NCI-H146 treated with DMSO at 0.1 percent for 48 hours (cell line): Measurements from ENCODE around the gene GFER.
A peak's percentile ranks its signal among the peaks of the same experiment; 100 is the strongest.
"Not testable (repeated sequence)": the region's sequence is repeated elsewhere in the genome, so short reads cannot be mapped to it uniquely, and the experiment has no call there.

Source experiments
- DNase-seq: peaks from one replicate; lab custom pipeline; 2025; ENCODE audit not compliant: unreplicated experiment; lab: John Stamatoyannopoulos, UW

Gene GFER

DNA sequence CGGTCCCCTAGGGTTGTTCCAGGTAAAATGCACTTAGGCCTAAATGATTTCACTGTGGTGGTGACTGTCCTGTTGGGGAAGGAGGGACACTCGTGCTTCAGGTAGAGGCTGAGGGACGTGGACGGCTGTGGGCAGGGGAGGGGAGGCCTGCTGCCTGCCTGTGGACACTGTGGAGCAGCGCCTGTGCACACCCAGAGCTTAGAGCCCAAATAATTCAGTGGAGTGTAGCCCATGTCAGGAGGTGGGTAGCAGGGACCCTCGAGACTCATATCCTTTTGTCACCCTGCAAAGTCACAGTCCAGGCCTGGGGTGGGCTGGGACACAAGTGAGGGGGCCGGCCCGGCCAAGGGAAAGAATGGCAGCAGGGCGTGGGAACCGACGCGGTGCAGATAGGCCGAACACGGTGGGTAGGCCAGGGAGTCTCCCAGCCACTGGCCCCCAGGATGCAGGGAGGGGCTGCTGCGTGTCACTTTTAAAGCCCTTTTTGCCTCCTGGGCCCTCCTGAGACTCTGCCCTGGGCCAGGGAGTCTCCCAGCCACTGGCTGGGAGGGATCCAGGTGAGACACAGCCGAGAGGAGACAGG is 42.0 kb downstream of the GFER start:
- DNase-seq, result no peak

DNA sequence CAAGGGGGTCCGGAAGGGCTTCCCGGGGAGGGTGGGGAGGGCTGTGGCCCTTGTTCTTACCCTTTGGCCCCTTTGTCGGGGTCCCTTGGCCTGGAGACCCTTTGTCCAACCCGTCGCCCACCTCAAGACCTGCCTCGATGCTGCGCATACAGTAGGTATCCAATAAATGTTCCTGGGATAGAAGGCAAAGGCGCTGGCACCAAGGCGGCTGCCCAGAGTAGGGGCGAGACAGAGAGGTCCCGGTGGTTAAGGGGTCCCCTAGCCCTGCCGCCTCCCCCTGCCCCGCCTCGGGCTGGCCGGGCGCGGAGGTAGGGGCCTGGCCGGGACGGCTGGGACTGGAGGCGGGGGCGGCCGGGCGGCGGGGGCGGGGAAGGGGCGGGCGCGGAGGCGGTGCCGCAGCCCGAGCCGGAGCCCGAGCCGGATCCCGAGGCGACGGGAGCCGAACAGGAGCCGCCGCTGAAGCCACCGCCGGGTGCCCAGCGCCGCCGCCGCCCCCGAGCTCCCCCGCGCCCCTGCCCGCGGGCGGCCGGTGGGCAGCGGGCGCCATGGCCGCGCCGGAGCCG is 42.5 kb downstream of the GFER start, which contains the start of gene NHERF2:
TSS of gene NHERF2 (plus strand) at position 442 of the 563 bp plus-strand sequence. CDS start at position 546, 104 bp downstream.
- DNase-seq, result no peak

DNA sequence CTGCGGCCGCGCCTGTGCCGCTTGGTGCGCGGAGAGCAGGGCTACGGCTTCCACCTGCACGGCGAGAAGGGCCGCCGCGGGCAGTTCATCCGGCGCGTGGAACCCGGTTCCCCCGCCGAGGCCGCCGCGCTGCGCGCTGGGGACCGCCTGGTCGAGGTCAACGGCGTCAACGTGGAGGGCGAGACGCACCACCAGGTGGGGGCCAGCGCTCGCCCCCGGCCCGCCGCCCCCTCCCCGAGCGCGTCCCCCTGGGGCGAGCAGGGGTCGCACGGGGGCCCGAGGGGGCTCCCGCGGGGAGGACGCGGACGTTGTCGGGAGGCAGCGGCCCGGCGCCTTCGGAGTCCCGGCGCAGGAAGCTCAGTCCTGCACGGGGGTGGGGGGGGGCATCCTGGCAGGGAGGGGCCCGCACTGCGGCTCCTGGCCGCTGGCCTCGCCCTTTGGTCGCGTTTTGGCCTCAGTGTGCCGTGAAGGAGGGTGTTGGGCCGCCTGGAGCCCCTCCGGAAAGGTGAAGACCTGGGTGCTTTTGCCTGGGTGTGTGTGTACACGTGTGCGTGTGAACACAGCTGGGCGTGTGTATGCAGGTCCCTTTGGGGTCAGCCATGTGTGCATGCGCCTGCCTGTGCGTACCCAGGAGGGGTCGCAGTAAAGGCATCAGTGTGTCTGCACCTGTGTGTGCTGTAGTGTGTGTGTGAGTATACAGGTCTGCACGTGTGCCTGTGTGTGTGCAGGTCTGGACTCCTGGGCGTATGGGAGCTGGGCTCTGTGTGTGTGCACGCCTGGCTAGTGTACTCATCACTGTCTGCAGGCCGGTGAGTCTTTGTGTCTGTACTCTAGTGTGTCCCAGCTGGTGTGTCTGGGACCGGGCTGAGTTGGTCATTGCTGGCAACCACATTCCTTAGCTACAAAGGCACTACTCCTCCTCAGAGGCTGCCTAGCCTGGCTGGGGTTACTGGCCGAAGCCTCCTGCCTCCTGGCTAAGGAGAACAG is 43.3 kb downstream of the GFER start:
- no peak for DNase-seq

DNA sequence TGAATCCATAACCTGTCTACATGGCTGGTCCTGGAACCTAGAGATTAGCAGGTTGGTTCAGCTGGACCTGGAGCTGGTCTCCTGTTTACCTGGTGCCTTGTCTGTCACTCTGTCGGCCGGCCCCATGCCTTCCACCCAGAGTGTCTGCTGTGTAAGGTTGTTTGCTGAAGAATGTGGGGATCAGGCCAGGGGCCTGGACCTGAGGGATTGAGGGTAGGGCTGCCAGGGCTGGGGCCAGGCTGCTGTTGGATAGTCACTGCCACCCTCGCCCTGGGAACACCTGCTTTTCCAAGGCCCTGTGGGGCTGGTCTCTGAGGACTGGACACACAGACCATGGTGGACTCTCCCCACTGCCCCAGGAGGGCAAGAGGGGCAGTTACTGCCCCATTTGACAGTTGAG is 44.2 kb downstream of the GFER start:
- no peak for DNase-seq

DNA sequence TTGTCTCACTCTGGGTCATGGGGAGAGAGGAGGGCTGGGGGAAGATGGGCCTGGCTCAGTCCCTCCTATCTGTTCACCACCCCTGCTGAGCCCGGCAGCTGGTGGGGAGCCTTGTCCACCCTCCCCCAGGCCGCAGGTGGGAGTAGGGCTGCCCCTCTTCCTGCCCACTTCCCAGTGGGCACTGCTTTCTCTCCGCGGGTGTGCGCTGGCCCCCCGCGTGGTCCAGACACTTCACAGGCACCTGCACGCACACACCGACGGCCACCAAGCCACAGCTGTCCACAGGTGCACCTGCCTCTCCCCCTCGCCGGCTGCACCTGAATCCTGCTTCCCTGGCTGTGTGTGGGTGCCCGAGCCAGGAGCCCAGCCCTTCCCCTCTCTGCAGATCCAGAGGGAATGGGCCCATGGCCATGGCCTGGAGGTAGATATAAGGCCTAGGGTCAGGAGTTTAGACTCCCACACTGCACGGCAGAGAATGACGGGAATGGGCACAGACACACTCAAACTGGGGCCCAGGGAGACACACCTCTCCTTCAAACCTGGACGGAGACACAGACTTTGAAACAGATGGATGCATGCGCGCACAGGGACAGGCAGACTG is 44.7 kb downstream of the GFER start:
- peak; percentile 85 for DNase-seq

DNA sequence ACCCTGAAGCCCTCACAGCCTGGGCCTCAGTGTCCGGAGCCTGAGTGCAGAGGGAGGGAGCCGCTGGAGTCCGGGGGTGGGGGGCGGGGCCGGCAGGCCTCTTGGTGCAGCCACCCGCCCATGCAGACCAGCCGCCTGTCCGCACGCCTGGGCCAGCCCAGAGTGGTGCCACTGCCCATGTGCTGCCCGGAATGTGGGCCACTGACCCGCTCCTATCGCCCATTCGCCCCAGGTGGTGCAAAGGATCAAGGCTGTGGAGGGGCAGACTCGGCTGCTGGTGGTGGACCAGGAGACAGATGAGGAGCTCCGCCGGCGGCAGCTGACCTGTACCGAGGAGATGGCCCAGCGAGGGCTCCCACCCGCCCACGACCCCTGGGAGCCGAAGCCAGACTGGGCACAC is 45.4 kb downstream of the GFER start:
- no peak for DNase-seq

DNA sequence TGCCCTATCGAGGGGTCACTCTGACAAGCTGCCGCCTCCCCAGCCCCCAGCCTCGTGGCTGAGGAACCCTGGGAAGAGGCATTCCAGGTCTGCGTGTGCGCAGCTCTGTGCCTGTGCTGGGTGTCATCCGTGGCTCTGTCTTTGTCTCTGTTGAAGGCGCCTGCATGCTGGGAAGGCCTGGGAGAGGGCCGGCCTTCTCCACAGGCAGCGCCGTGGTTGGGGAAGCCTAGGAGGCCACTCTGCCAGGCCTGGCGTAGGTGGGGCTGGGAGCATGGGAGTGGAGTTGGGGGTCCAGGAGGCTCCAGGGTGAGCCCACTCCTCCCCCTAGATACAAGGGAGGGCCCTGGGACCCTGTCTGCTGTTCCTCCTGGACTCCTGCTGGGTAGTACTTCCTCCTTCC is 46.0 kb downstream of the GFER start:
- DNase-seq, result no peak

DNA sequence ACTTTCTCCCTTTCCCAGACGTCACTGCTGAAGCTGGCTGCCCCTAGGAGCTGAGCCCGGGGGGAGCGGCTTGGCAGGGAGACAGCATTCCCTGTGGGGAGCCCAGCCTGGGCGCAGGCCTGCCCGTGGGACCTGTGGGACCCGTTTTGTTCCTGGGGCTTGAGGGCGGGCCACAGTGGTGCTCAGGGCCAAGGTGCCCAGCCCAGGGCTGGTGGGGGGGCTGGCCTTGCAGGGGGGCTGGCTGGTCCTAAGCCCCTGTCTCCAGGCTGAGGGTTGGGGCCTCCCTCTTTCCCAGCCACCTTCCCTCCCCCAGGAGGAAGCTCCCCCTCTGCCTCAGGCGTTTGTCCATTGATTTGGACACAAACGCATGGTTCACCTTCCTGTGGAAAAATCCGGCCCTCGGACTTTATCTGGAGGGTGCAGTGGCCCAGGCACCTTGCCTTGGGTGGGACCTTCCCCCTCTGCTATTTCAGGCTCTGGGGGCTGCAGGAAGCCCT is 47.1 kb downstream of the GFER start:
- no peak for DNase-seq

DNA sequence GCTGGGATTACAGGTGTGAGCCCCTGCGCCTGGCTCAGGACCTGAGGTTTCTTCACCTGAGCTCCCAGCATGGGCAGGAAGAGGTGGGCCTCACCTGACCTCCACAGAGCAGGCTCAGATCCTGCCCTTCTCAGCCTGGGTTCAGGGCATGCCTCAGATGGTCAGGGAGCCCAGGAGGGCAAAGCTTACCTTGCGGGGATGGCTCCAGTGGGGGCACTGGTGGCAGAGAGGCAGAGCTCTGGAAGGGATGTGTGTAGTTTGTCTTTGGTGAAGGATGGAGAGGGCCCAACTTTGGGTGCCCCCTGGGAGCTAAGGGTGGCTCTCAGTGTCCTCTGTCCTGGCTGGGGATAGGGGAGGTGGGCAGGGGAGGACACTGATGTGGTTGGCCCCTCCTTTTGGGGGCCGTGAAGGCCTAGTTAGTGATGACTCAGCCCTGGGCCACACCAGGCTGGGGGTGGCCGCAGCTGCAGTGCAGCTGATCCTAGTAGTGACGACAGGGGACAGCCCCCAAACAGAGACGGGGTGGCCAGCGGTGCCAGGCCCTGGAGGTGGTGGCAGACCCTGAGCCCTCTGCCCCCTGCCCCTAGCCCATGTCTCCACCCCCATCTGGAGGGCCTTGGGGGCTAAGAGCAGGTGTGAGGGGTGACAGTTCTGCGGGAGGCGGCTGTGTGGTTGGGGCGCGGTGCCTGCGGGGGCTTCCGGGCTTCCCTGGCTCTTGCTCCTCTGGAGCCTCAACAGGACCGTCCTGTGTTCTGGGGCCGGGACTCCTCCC is 48.5 kb downstream of the GFER start:
- no peak for DNase-seq

DNA sequence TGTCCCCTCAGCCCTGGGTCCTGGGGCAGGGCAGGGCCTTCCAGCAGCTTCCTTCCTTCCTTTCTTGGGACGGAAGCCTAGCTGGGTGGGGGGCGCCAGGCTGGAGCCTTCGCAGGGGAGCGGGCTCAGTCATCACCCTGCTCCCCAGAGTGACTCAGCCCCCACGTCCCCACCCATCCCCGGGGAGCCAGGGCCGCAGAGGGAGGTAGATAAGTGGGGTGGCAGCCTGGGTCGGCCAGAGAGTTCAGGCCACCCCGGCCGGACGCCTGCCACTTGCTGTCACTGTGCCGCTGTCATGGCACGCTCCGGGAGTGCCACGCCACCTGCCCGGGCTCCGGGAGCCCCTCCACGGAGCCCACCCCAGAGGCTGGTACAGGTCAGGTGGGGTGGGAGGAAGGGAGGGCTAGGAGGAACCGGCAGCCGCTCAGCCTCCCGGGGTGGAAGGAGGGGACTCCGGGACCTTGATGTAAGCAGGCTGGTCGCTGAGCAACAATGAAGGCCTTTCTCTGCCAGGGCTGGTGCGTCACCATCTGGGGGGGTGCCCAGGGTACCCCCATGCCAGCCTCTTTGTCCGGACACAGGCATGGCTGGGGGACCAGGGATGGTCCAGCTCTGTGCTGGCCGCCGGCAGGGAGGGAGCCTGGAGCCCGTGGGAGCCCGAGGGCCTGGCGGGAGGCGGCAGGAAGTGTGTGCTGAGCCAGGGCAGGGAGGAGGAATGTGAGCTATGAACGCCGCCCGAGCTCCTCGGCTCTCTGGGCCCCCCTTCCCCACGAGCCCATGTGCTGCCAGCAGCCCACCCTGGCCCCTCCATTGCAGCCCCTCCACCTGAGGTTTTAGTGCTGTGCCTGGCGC is 49.3 kb downstream of the GFER start:
- DNase-seq, result no peak

DNA sequence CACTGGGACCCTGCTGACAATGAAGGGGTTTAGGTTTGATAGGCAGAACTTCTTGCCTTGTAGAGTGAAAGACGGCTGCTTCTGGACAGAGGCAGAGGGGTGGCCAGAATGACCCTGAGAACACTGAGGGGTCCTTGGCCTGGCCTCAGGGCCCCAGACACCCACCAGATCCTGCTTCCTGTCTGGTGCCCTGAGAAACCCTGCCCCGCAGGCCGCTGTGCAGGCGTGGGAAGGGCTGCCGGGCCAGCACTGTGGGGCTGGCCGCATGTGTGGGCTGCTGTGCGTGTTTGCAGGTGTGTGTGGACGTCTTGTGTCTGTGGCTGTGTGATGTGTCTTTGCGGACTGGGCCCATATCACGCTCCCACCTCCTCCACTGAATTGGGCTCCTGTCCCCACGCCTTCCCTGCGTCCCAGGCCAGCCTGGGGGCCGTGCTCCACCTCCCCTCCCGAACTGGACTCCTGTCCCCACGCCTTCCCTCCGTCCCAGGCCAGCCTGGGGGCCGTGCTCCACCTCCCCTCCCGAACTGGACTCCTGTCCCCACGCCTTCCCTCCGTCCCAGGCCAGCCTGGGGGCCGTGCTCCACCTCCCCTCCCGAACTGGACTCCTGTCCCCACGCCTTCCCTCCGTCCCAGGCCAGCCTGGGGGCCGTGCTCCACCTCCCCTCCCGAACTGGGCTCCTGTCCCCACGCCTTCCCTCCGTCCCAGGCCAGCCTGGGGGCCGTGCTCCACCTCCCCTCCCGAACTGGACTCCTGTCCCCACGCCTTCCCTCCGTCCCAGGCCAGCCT is 50.1 kb downstream of the GFER start:
- not testable (repeated sequence) for DNase-seq

DNA sequence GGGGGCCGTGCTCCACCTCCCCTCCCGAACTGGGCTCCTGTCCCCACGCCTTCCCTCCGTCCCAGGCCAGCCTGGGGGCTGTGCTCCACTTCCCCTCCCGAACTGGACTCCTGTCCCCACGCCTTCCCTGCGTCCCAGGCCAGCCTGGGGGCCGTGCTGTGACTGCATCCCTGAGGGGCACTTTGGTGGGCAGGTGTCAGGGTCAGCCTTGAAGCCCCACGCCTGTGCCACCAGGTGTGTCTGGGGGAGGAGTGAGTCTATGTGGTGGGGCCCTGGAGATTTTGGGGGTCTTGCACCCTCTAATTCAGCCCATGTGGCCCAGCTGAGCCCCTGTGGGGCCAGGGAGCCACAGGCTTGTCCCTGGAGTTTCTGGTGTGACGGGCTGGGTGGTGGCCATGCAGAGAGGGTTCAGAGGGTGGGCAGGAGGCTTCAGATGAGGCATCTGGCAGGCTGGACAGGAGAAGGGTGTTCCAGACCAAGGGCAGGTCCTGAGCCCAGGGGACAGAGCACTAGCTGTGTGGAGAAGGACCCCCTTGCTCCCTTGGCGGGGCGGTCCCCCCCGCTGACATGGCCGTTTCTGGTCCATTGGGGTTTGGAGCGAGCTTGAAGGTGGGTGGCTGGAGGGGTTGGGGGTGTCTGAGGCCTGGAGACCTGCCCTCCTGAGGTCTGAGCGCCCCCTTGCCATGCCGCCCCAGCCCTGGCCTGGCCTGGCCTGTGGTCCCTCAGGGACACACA is 50.9 kb downstream of the GFER start:
- no peak for DNase-seq

DNA sequence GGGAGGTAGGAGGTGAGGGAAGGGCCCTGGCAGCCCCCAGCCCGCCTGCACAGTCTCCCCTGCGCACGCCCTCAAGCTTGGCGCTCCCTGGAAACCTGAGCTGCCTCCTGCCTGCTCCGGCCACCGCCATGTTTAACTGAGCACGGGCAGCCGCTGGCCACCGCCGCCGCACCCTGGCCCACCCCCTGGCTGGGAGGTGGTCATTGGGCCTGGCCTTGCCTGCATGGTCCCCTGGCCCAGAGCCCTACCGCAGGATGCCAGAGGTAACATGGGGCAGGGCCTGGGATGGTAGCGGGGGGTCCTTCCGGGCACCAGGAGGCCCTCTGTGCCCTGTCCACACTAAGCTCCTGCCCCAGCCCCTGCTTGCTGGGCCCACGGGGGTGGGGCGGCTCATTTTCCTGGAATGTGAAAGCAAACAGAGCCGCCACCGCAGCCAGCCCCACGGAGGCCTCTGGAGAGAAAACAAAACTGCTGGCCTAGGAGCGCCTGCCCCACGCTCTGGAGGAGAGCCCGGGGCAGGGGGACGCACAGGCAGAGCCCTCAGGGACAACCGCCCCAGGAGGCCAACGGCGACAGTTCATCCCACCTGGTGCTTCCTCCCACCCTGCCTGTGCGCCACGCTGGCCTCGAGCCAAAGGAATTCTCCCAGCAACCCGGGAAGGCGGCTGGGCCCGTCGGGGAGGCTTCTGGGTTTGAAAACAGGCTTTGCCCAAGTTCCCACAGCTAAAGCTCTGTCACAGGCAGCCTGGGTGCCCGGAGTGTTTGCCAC is 51.6 kb downstream of the GFER start:
- DNase-seq, result peak; percentile 18

DNA sequence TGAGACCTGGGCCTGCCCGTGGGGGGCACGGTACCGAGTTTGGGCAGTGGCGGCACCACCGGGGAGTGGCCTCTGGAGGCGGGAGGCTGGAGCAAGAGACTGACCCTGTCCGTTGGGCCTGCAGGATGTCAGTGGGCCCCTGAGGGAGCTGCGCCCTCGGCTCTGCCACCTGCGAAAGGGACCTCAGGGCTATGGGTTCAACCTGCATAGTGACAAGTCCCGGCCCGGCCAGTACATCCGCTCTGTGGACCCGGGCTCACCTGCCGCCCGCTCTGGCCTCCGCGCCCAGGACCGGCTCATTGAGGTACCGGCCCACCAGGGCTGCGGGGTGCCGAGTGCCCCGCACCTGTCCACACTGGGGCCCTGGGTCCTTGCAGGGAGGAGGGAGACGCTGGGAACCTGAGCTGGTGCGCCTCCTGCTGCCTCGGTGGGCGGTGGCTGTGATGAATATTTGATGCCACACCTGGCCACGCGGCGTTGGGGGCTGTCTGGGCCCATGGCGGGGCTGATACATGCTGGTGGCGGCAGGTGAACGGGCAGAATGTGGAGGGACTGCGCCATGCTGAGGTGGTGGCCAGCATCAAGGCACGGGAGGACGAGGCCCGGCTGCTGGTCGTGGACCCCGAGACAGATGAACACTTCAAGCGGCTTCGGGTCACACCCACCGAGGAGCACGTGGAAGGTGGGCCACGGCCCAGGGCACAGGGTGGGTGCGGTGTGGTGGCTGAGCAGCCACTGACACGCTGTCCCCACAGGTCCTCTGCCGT is 52.4 kb downstream of the GFER start:
- no peak for DNase-seq

DNA sequence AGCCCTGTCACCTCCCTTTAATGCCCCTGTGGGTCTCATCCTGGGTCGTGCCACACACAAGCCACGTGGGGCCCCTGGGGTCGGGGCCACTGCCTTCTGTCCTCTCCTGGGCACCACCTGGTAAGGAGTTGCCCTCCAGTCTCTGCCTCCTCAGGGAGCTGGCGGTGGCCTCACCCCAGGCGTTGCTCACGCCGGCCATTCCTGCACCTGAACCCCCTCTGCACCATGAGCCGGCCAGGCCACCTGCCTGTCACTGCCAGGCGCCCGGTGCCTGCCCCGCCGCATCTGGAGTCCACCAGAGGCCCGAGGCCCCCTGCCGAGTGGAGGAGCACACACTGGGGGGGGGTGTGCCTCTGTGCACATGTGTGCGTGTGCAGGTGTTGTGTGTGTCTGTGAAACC is 53.1 kb downstream of the GFER start:
- DNase-seq, result no peak
